GM23338 (cell line): Measurements from ENCODE around the gene PARVB. TPM values are rescaled to one million over a fixed set of nuclear protein-coding genes. Genes with fewer than 3 reads are reported as not detected.

ENCODE experiments used
- ATAC-seq: fragments of 200-7000 bp; cut with Tn5 transposase; 3 replicates; pipeline ENCODE4 v1.9.1; 2020
- DNase-seq: peaks from one replicate; pipeline ENCODE4 v3.0.0-alpha.2; 2015; ENCODE audit warnings: low spot score
- H2AFZ ChIP-seq: fragments of 200-600 bp; sonication (generic); 2 replicates; pipeline ENCODE4 v1.8.0; 2016; ENCODE audit warnings: antibody characterized with exemption, mild to moderate bottlenecking, moderate library complexity
- H3F3A ChIP-seq: fragments of 200-600 bp; sonication (generic); replicated peaks from 2 replicates; pipeline ENCODE4 v1.8.0; 2017; ENCODE audit warnings: antibody characterized with exemption, mixed run types, low read depth
- H3K27ac ChIP-seq: fragments of 200-600 bp; sonication (generic); 2 replicates; pipeline ENCODE4 v1.6.1; 2016; ENCODE audit warnings: low read depth
- H3K27me3 ChIP-seq: fragments of 200-600 bp; sonication (generic); 2 replicates; pipeline ENCODE4 v1.8.0; 2016; ENCODE audit warnings: mild to moderate bottlenecking, mixed run types, moderate library complexity; ENCODE audit not compliant: insufficient read depth
- H3K36me3 ChIP-seq: fragments of 200-600 bp; sonication (generic); 2 replicates; pipeline ENCODE4 v1.8.0; 2016; ENCODE audit warnings: mild to moderate bottlenecking; ENCODE audit not compliant: insufficient read depth
- H3K4me1 ChIP-seq: fragments of 200-600 bp; sonication (generic); 2 replicates; pipeline ENCODE4 v1.8.0; 2016; ENCODE audit warnings: mild to moderate bottlenecking, moderate library complexity; ENCODE audit not compliant: insufficient read depth
- H3K4me2 ChIP-seq: fragments of 200-600 bp; sonication (generic); 2 replicates; pipeline ENCODE4 v1.7.1; 2017; ENCODE audit warnings: mixed run types
- H3K4me3 ChIP-seq: fragments of 200-600 bp; sonication (generic); 2 replicates; pipeline ENCODE4 v1.6.1; 2016; ENCODE audit warnings: mixed run types
- H3K79me2 ChIP-seq: fragments of 200-600 bp; sonication (generic); replicated peaks from 2 replicates; pipeline ENCODE4 v1.8.0; 2017; ENCODE audit warnings: mild to moderate bottlenecking; ENCODE audit not compliant: insufficient read depth
- H3K9me2 ChIP-seq: fragments of 200-600 bp; sonication (generic); 2 replicates; pipeline ENCODE4 v1.8.0; 2017; ENCODE audit not compliant: insufficient read depth
- H4K20me1 ChIP-seq: fragments of 200-600 bp; sonication (generic); replicated peaks from 2 replicates; pipeline ENCODE4 v1.8.0; 2017; ENCODE audit warnings: mild to moderate bottlenecking; ENCODE audit not compliant: insufficient read depth
- H3K27ac Mint-ChIP-seq: 2 replicates; pipeline ENCODE4 v1.8.0; 2020; ENCODE audit warnings: inconsistent platforms, mild to moderate bottlenecking, moderate library complexity, mixed read lengths
- H3K27me3 Mint-ChIP-seq: 3 replicates; pipeline ENCODE4 v1.8.0; 2022; ENCODE audit warnings: low read depth, mild to moderate bottlenecking, moderate library complexity, mixed read lengths, inconsistent platforms; ENCODE audit not compliant: insufficient read depth, poor library complexity
- H3K36me3 Mint-ChIP-seq: 3 replicates; pipeline ENCODE4 v1.8.0; 2021; ENCODE audit warnings: low read depth, mild to moderate bottlenecking, inconsistent platforms, moderate library complexity, mixed read lengths
- H3K4me1 Mint-ChIP-seq: 3 replicates; pipeline ENCODE4 v1.8.0; 2020; ENCODE audit warnings: mild to moderate bottlenecking, inconsistent platforms, mixed read lengths
- H3K4me3 Mint-ChIP-seq: 3 replicates; pipeline ENCODE4 v1.8.0; 2021; ENCODE audit warnings: moderate library complexity, mild to moderate bottlenecking, inconsistent platforms, mixed read lengths
- H3K9me3 Mint-ChIP-seq: 3 replicates; pipeline ENCODE4 v1.8.0; 2020; ENCODE audit warnings: moderate library complexity, mild to moderate bottlenecking, inconsistent platforms, mixed read lengths
- CREB1 ChIP-seq: fragments of 250-450 bp; sonication (Bioruptor Pico); IDR thresholded peaks from 2 replicates; pipeline ENCODE4 v1.5.0; 2020; ENCODE audit warnings: low read depth, mild to moderate bottlenecking, moderate library complexity
- CTCF ChIP-seq, 2 experiments: fragments of 200-600 bp in 1 of 2; sonication (generic) in 1 of 2; conservative IDR thresholded peaks; 2 replicates each; pipeline versions ENCODE4 v1.5.1 to v1.6.1; 2016 to 2017; ENCODE audit warnings: antibody characterized with exemption in 2 of 2, low read depth in 2 of 2, mild to moderate bottlenecking in 2 of 2, moderate library complexity in 1 of 2
- ETS1 ChIP-seq: IDR thresholded peaks from 2 replicates; pipeline ENCODE4 v1.6.1; 2016; ENCODE audit warnings: antibody characterized with exemption
- EZH2 ChIP-seq: fragments of 200-600 bp; sonication (generic); IDR thresholded peaks from one replicate; pipeline ENCODE4 v1.8.0; 2017; ENCODE audit warnings: antibody characterized with exemption, mild to moderate bottlenecking, low read depth; ENCODE audit not compliant: unreplicated experiment
- POLR2AphosphoS5 ChIP-seq: IDR thresholded peaks from 2 replicates; pipeline ENCODE4 v1.6.1; 2016; ENCODE audit warnings: antibody characterized with exemption, low read depth
- REST ChIP-seq: IDR thresholded peaks from one replicate; pipeline ENCODE4 v1.6.1; 2018; ENCODE audit warnings: antibody characterized with exemption; ENCODE audit not compliant: unreplicated experiment
- ZNF114 ChIP-seq: fragments of 250-450 bp; sonication (Bioruptor Pico); IDR thresholded peaks from 2 replicates; pipeline ENCODE4 v1.5.0; 2020; ENCODE audit warnings: mild to moderate bottlenecking, moderate library complexity
- ZNF331 ChIP-seq: fragments of 250-450 bp; sonication (Bioruptor Pico); IDR thresholded peaks from 2 replicates; pipeline ENCODE4 v1.5.0; 2020; ENCODE audit warnings: low read depth, mild to moderate bottlenecking, moderate library complexity
- polyA plus RNA-seq: library from polyadenylated mRNA; unstranded; fragments of >200 nt; fragmentation: Nextera tagmentation; extraction: Ambion mirVana; gene quantifications from 2 replicates; pipeline ENCODE4 v1.2.1, GENCODE V29; 2016
- total RNA-seq: library from RNA; depleted of rRNA; stranded (reverse); fragments of >200 nt; shearing (Covaris generic); gene quantifications from 2 replicates; pipeline ENCODE4 v1.2.3, GENCODE V29; 2014

The PARVB gene
- total and polyA plus RNA-seq, 2 experiments from 2014 or later: 4.3 to 7.7 TPM

GRCh38 chr22:44063462-44064371 is 39.6 kb downstream of the PARVB start (continued):
- TF ChIP-seq REST (no peak), EZH2 (no peak), CREB1 (no peak), ZNF114 (CRISPR knock-in tag) (no peak), ETS1 (no peak), POLR2AphosphoS5 (no peak)

GRCh38 chr22:44067033-44067432 is 42.9 kb downstream of the PARVB start:
- Histone ChIP-seq H3K4me1 (no peaks in the 10 kb centered on the region), H2AFZ (no peak overlapping the region), H3K79me2 (no peaks in the 10 kb centered on the region), H3K27me3 (no peaks in the 10 kb centered on the region), H3K4me3 (no peak overlapping the region), H3K36me3 (no peaks in the 10 kb centered on the region), H4K20me1 (no peaks in the 10 kb centered on the region; the same call in 1 of the 2 replicates), H3F3A (no peaks in the 10 kb centered on the region), H3K27ac (no peak overlapping the region), H3K9me2 (no peaks in the 10 kb centered on the region), H3K4me2 (no peak overlapping the region)
- no peak overlapping the region; the same call in 1 of the 2 replicates for H3K27ac Mint-ChIP-seq
- peaks cover 14% of the 10 kb centered on the region for H3K4me1 Mint-ChIP-seq
- TF ChIP-seq ZNF331 (CRISPR knock-in tag): no peak
- TF ChIP-seq CTCF (conservative IDR thresholded peaks at IDR 0.05; ENCODE audit: low read depth in 2 of 2): peak; percentile 29 to 47; a peak in 3 of 4 replicates
- TF ChIP-seq ETS1: no peak
- peaks cover 9% of the 10 kb centered on the region for H3K27me3 Mint-ChIP-seq
- H3K9me3 Mint-ChIP-seq: no peaks in the 10 kb centered on the region; the same call in 2 of the 3 replicates
- no peak for DNase-seq
- ATAC-seq: peak; percentile 46; the same call in 2 of the 3 replicates
- H3K4me3 Mint-ChIP-seq: no peak overlapping the region
- H3K36me3 Mint-ChIP-seq: no peaks in the 10 kb centered on the region
